Stimulated activated CD4-positive, alpha-beta T cell treated with anti-CD3 and anti-CD28 coated beads, Interleukin-4, amount 100 ng/mL, for 4 hours (primary cell): Measurements from ENCODE around the gene TENM3.

Source experiments
- DNase-seq, 2 experiments: peaks; one replicate each; pipeline ENCODE4 v3.0.0-alpha.2; 2020

Gene TENM3

GRCh38 chr4:182582245-182582644, 339.0 kb downstream of the TENM3 start:
- no peak for DNase-seq

GRCh38 chr4:182583703-182584415, 340.7 kb downstream of the TENM3 start:
- DNase-seq = no peak

GRCh38 chr4:182585321-182585720, 342.1 kb downstream of the TENM3 start:
- no peak for DNase-seq

GRCh38 chr4:182589100-182589499, 345.9 kb downstream of the TENM3 start:
- no peak for DNase-seq

- no peak for DNase-seq
These were observed 350.2 kb downstream of the TENM3 start for GRCh38 chr4:182593402-182593801.

- no peak for DNase-seq
These were observed 350.7 kb downstream of the TENM3 start for GRCh38 chr4:182593864-182594263.

GRCh38 chr4:182600093-182600492, 356.9 kb downstream of the TENM3 start:
- no peak for DNase-seq

- no peak for DNase-seq
These were observed 357.7 kb downstream of the TENM3 start for GRCh38 chr4:182600856-182601255.

GRCh38 chr4:182604161-182604622, 361.0 kb downstream of the TENM3 start:
- DNase-seq = no peak

- no peak for DNase-seq
These were observed 361.8 kb downstream of the TENM3 start for GRCh38 chr4:182604953-182605352.

GRCh38 chr4:182608525-182608924, 365.3 kb downstream of the TENM3 start:
- DNase-seq = no peak

GRCh38 chr4:182616476-182616875, 373.3 kb downstream of the TENM3 start:
- no peak for DNase-seq

GRCh38 chr4:182619660-182620059, 376.5 kb downstream of the TENM3 start:
- DNase-seq = no peak

- DNase-seq = no peak
These were observed 377.1 kb downstream of the TENM3 start for GRCh38 chr4:182620111-182620980.

GRCh38 chr4:182624281-182624680, 381.1 kb downstream of the TENM3 start:
- no peak for DNase-seq

- no peak for DNase-seq
These were observed 382.0 kb downstream of the TENM3 start for GRCh38 chr4:182625193-182625592.

- DNase-seq = no peak
These were observed 384.8 kb downstream of the TENM3 start for GRCh38 chr4:182627996-182628395.

- DNase-seq = no peak
These were observed 385.3 kb downstream of the TENM3 start for GRCh38 chr4:182628544-182628943.

GRCh38 chr4:182629096-182629495, 385.9 kb downstream of the TENM3 start:
- no peak for DNase-seq

GRCh38 chr4:182640491-182640890, 397.3 kb downstream of the TENM3 start:
- no peak for DNase-seq

- DNase-seq = no peak
These were observed 397.7 kb downstream of the TENM3 start for GRCh38 chr4:182640932-182641331.

- no peak for DNase-seq
These were observed 399.6 kb downstream of the TENM3 start for GRCh38 chr4:182642831-182643230.

GRCh38 chr4:182643801-182644682, 400.8 kb downstream of the TENM3 start:
- DNase-seq = no peak
